OCI-LY1 (cell line): ENCODE measurements around the gene HEPACAM.

Source experiments
- H2AFZ ChIP-seq: fragments of 200-600 bp; sonication (generic), shearing (Covaris generic); 2 replicates; pipeline ENCODE4 v1.6.0; 2014; ENCODE audit warnings: antibody characterized with exemption, mild to moderate bottlenecking, low read length
- H3F3A ChIP-seq: fragments of 200-600 bp; sonication (generic), shearing (Covaris generic); 2 replicates; pipeline ENCODE4 v1.6.0; 2014; ENCODE audit warnings: mild to moderate bottlenecking, antibody characterized with exemption, low read length, moderate library complexity; ENCODE audit not compliant: insufficient read depth
- H3K27ac ChIP-seq: fragments of 200-600 bp; sonication (generic); 2 replicates; pipeline ENCODE4 v1.5.1; 2014; ENCODE audit warnings: low read length, mixed run types, mild to moderate bottlenecking, low read depth; ENCODE audit not compliant: poor library complexity, severe bottlenecking
- H3K27me3 ChIP-seq: fragments of 200-600 bp; sonication (generic); 2 replicates; pipeline ENCODE4 v1.6.0; 2014; ENCODE audit warnings: antibody characterized with exemption, mild to moderate bottlenecking, low read length, moderate library complexity; ENCODE audit not compliant: insufficient read depth
- H3K36me3 ChIP-seq: fragments of 200-600 bp; sonication (generic); 2 replicates; pipeline ENCODE4 v1.6.1; 2014; ENCODE audit warnings: mild to moderate bottlenecking, antibody characterized with exemption, low read length, moderate library complexity, mixed read lengths; ENCODE audit not compliant: insufficient read depth
- H3K4me1 ChIP-seq: fragments of 200-600 bp; sonication (generic); 2 replicates; pipeline ENCODE4 v1.5.1; 2014; ENCODE audit warnings: mild to moderate bottlenecking, low read length, moderate library complexity; ENCODE audit not compliant: insufficient read depth, severe bottlenecking
- H3K4me2 ChIP-seq: fragments of 200-600 bp; sonication (generic), shearing (Covaris generic); 2 replicates; pipeline ENCODE4 v1.6.1; 2014; ENCODE audit warnings: low read length
- H3K4me3 ChIP-seq: fragments of 200-600 bp; sonication (generic); 2 replicates; pipeline ENCODE4 v1.5.1; 2014; ENCODE audit warnings: low read length, low read depth, mild to moderate bottlenecking, mixed read lengths; ENCODE audit not compliant: poor library complexity, severe bottlenecking
- H3K79me2 ChIP-seq: fragments of 200-600 bp; shearing (Covaris generic); 2 replicates; pipeline ENCODE4 v1.6.1; 2016; ENCODE audit warnings: mixed run types, low read length, mixed read lengths; ENCODE audit not compliant: insufficient read depth
- H3K9ac ChIP-seq: fragments of 200-600 bp; sonication (generic), shearing (Covaris generic); 2 replicates; pipeline ENCODE4 v1.6.1; 2014; ENCODE audit warnings: mild to moderate bottlenecking, low read length, mixed read lengths
- H3K9me2 ChIP-seq: fragments of 200-600 bp; sonication (generic), shearing (Covaris generic); 2 replicates; pipeline ENCODE4 v1.6.1; 2014; ENCODE audit warnings: low read depth, mild to moderate bottlenecking, low read length, mixed read lengths
- H3K9me3 ChIP-seq: fragments of 200-600 bp; shearing (Covaris generic); 2 replicates; pipeline ENCODE4 v1.6.1; 2014; ENCODE audit warnings: low read length, mixed read lengths
- H4K20me1 ChIP-seq: fragments of 200-600 bp; sonication (generic), shearing (Covaris generic); 2 replicates; pipeline ENCODE4 v1.6.0; 2016; ENCODE audit warnings: mild to moderate bottlenecking, low read length; ENCODE audit not compliant: insufficient read depth
- CTCF ChIP-seq: fragments of 200-600 bp; sonication (generic), shearing (Covaris generic); IDR thresholded peaks from 2 replicates; pipeline ENCODE4 v1.5.1; 2017; ENCODE audit warnings: mild to moderate bottlenecking, antibody characterized with exemption, low read length, moderate library complexity, mixed read lengths
- EZH2 ChIP-seq: fragments of 200-600 bp; sonication (generic), shearing (Covaris generic); IDR thresholded peaks from 2 replicates; pipeline ENCODE4 v1.8.0; 2017; ENCODE audit warnings: borderline replicate concordance, mixed run types, mild to moderate bottlenecking, antibody characterized with exemption, low read length, moderate library complexity, mixed read lengths

Gene HEPACAM

GRCh38 chr11:124946735-124947141 is 10.9 kb upstream of the HEPACAM start:
- no peaks in the 10 kb centered on the region for H3K4me1 ChIP-seq
- TF ChIP-seq CTCF: no peak
- no peak for TF ChIP-seq EZH2
- no peaks in the 10 kb centered on the region for H3K36me3 ChIP-seq
- H3K79me2 ChIP-seq: no peaks in the 10 kb centered on the region
- H3K27ac ChIP-seq: no peak overlapping the region
- H3K4me3 ChIP-seq: no peak overlapping the region
- H3K9me3 ChIP-seq: no peaks in the 10 kb centered on the region
- no peaks in the 10 kb centered on the region for H4K20me1 ChIP-seq
- H3K9ac ChIP-seq: no peak overlapping the region
- no peak overlapping the region for H3K4me2 ChIP-seq
- no peaks in the 10 kb centered on the region for H3K9me2 ChIP-seq
- H3F3A ChIP-seq: no peaks in the 10 kb centered on the region
- no peak overlapping the region for H2AFZ ChIP-seq
- H3K27me3 ChIP-seq: no peaks in the 10 kb centered on the region

GRCh38 chr11:124945826-124946225 is 10.0 kb upstream of the HEPACAM start:
- Histone ChIP-seq H3K9me3 (no peaks in the 10 kb centered on the region), H3K27ac (no peak overlapping the region), H4K20me1 (no peaks in the 10 kb centered on the region), H3K9ac (no peak overlapping the region), H3K9me2 (no peaks in the 10 kb centered on the region), H3K4me1 (no peaks in the 10 kb centered on the region), H3K36me3 (no peaks in the 10 kb centered on the region), H3K27me3 (no peaks in the 10 kb centered on the region), H3K79me2 (no peaks in the 10 kb centered on the region), H3F3A (no peaks in the 10 kb centered on the region), H2AFZ (no peak overlapping the region), H3K4me3 (no peak overlapping the region), H3K4me2 (no peak overlapping the region)
- TF ChIP-seq CTCF (no peak), EZH2 (no peak)

GRCh38 chr11:124944565-124944964 is 8.7 kb upstream of the HEPACAM start:
- Histone ChIP-seq H3K4me2 (no peak overlapping the region), H3K79me2 (no peaks in the 10 kb centered on the region), H3K9me3 (no peaks in the 10 kb centered on the region), H3K4me3 (no peak overlapping the region), H3K27me3 (no peaks in the 10 kb centered on the region), H4K20me1 (no peaks in the 10 kb centered on the region), H3F3A (no peaks in the 10 kb centered on the region), H3K4me1 (no peaks in the 10 kb centered on the region), H3K9me2 (no peaks in the 10 kb centered on the region), H2AFZ (no peak overlapping the region), H3K27ac (no peak overlapping the region), H3K36me3 (no peaks in the 10 kb centered on the region), H3K9ac (no peak overlapping the region)
- TF ChIP-seq EZH2: no peak
- no peak for TF ChIP-seq CTCF
